ENCODE results near the gene INPP5K.
"Not testable (repeated sequence)": the region's sequence is repeated elsewhere in the genome, so short reads cannot be mapped to it uniquely, and the experiment has no call there.

INPP5K gene

GRCh38 chr17:1516388-1517161 is at the start of gene INPP5K:
Gene INPP5K (minus strand): TSS chr17:1516612. CDS start chr17:1516499, 113 bp downstream.
- in situ Hi-C loops (cut with HindIII; ENCODE audit: low sequenced_read_pairs) = loop anchor here (25.0 kb wide), 1 partner anchor 254 kb away; the partner anchor contains the start of gene BHLHA9

GRCh38 chr17:1565877-1566276 is 49.5 kb upstream of the INPP5K start:
- in situ Hi-C loops (cut with HindIII; ENCODE audit: low sequenced_read_pairs) = no loop called here

GRCh38 chr17:1563786-1564613 is 47.6 kb upstream of the INPP5K start:
- in situ Hi-C loops (cut with HindIII; ENCODE audit: low sequenced_read_pairs) = no loop called here

- in situ Hi-C loops (cut with HindIII; ENCODE audit: low sequenced_read_pairs) = not testable (repeated sequence)
Measured at GRCh38 chr17:1563471-1563785, 47.0 kb upstream of the INPP5K start.

GRCh38 chr17:1562176-1562643 is 45.8 kb upstream of the INPP5K start:
- in situ Hi-C loops (cut with HindIII; ENCODE audit: low sequenced_read_pairs) = no loop called here

GRCh38 chr17:1561420-1562175 is 45.2 kb upstream of the INPP5K start:
- in situ Hi-C loops (cut with HindIII; ENCODE audit: low sequenced_read_pairs) = no loop called here

- in situ Hi-C loops (cut with HindIII; ENCODE audit: low sequenced_read_pairs) = no loop called here
Measured at GRCh38 chr17:1560858-1561355, 44.5 kb upstream of the INPP5K start.

- in situ Hi-C loops (cut with HindIII; ENCODE audit: low sequenced_read_pairs) = no loop called here
Measured at GRCh38 chr17:1560101-1560857, 43.9 kb upstream of the INPP5K start.

GRCh38 chr17:1559047-1560043 is 42.9 kb upstream of the INPP5K start:
- in situ Hi-C loops (cut with HindIII; ENCODE audit: low sequenced_read_pairs) = loop anchor here (10.0 kb wide), 1 partner anchor 265 kb away; no protein-coding TSS in a partner anchor

- in situ Hi-C loops (cut with HindIII; ENCODE audit: low sequenced_read_pairs) = loop anchor here (10.0 kb wide), 1 partner anchor 264 kb away; no protein-coding TSS in a partner anchor
Measured at GRCh38 chr17:1558401-1558800, 42.0 kb upstream of the INPP5K start.

- in situ Hi-C loops (cut with HindIII; ENCODE audit: low sequenced_read_pairs) = loop anchor here (10.0 kb wide), 1 partner anchor 263 kb away; no protein-coding TSS in a partner anchor
Measured at GRCh38 chr17:1557355-1558095, 41.1 kb upstream of the INPP5K start.

GRCh38 chr17:1555651-1556471 is 39.4 kb upstream of the INPP5K start:
- in situ Hi-C loops (cut with HindIII; ENCODE audit: low sequenced_read_pairs) = loop anchor here (10.0 kb wide), 1 partner anchor 261 kb away; no protein-coding TSS in a partner anchor

- in situ Hi-C loops (cut with HindIII; ENCODE audit: low sequenced_read_pairs) = loop anchor here (5.0 to 10.0 kb wide), 2 partner anchors 48 to 260 kb away; no protein-coding TSS in a partner anchor
Measured at GRCh38 chr17:1554751-1555540, 38.5 kb upstream of the INPP5K start.

- in situ Hi-C loops (cut with HindIII; ENCODE audit: low sequenced_read_pairs) = loop anchor here (5.0 to 10.0 kb wide), 2 partner anchors 46 to 259 kb away; no protein-coding TSS in a partner anchor
Measured at GRCh38 chr17:1553354-1554266, 37.2 kb upstream of the INPP5K start.

GRCh38 chr17:1552932-1553331 is 36.5 kb upstream of the INPP5K start:
- in situ Hi-C loops (cut with HindIII; ENCODE audit: low sequenced_read_pairs) = loop anchor here (5.0 to 10.0 kb wide), 2 partner anchors 46 to 258 kb away; no protein-coding TSS in a partner anchor

All from DLD1 (cell line).